SK-N-SH (cell line): Measurements from ENCODE around the gene KRTAP1-3. TPM values are rescaled to one million over a fixed set of nuclear protein-coding genes. Genes with fewer than 3 reads are reported as not detected.

ENCODE experiments used
- CTCF ChIA-PET: fragments of 300-600, 350-600 bp; formaldehyde crosslinking; extraction: SDS; loops from one replicate; lab custom pipeline; 2021; lab: Yijun Ruan, JAX
- POLR2A ChIA-PET: fragments of 350-600 bp; sonication (Branson Sonifier 250); formaldehyde crosslinking; extraction: SDS; loops from one replicate; lab custom pipeline; 2020; ENCODE audit warnings: antibody characterized with exemption, inconsistent platforms; lab: Yijun Ruan, JAX
- DNase-seq: peaks from one replicate; pipeline ENCODE4 v3.0.0; 2012
- H2AFZ ChIP-seq: fragments of 200-600 bp; sonication (generic); 2 replicates; pipeline ENCODE4 v1.8.1; 2016; ENCODE audit warnings: antibody characterized with exemption, mild to moderate bottlenecking, low read depth
- H3F3A ChIP-seq: fragments of 200-600 bp; sonication (generic); replicated peaks from 2 replicates; pipeline ENCODE3; 2016; ENCODE audit warnings: antibody characterized with exemption, mild to moderate bottlenecking; ENCODE audit not compliant: insufficient read depth
- H3K27ac ChIP-seq, 2 experiments: fragments of 200-500 bp in 1 of 2; fragments of 200-600 bp in 1 of 2; sonication (Bioruptor generic) in 1 of 2; sonication (generic), shearing (Covaris generic) in 1 of 2; 2 replicates each; pipeline versions ENCODE4 v1.5.1 to v1.6.1; 2014 to 2016; ENCODE audit warnings: low read depth in 2 of 2, inconsistent platforms in 1 of 2, low read length in 1 of 2, mild to moderate bottlenecking in 1 of 2, mixed read lengths in 1 of 2
- H3K27me3 ChIP-seq: fragments of 200-600 bp; sonication (generic), shearing (Covaris generic); 2 replicates; pipeline ENCODE4 v1.6.1; 2016; ENCODE audit warnings: mixed run types; ENCODE audit not compliant: insufficient read depth
- H3K36me3 ChIP-seq, 2 experiments: fragments of 200-500 bp in 1 of 2; fragments of 200-600 bp in 1 of 2; sonication (Bioruptor generic) in 1 of 2; sonication (generic) in 1 of 2; replicated peaks in 1 of 2; 2 replicates each; pipeline versions ENCODE3 to v1.5.1; 2014 to 2016; ENCODE audit warnings: low read length in 1 of 2, mild to moderate bottlenecking in 1 of 2; ENCODE audit not compliant: insufficient read depth in 2 of 2, control insufficient read depth in 1 of 2
- H3K4me1 ChIP-seq, 2 experiments: fragments of 200-500 bp in 1 of 2; fragments of 200-600 bp in 1 of 2; sonication (Bioruptor generic) in 1 of 2; sonication (generic), shearing (Covaris generic) in 1 of 2; 2 replicates each; pipeline versions ENCODE4 v1.5.1 to v1.6.1; 2014 to 2016; ENCODE audit warnings: low read depth in 1 of 2, low read length in 1 of 2, mixed run types in 1 of 2; ENCODE audit not compliant: insufficient read depth in 2 of 2, control insufficient read depth in 1 of 2
- H3K4me2 ChIP-seq: fragments of 200-600 bp; sonication (generic), shearing (Covaris generic); 2 replicates; pipeline ENCODE4 v1.6.1; 2017; ENCODE audit warnings: mixed run types
- H3K4me3 ChIP-seq, 2 experiments: fragments of 200-500 bp in 1 of 2; fragments of 200-600 bp in 1 of 2; sonication (Bioruptor generic) in 1 of 2; sonication (generic), shearing (Covaris generic) in 1 of 2; 2 replicates each; pipeline versions ENCODE4 v1.5.1 to v1.8.1; 2014 to 2016; ENCODE audit warnings: low read depth in 2 of 2, inconsistent platforms in 1 of 2, low read length in 1 of 2, mild to moderate bottlenecking in 1 of 2, mixed read lengths in 1 of 2, moderate library complexity in 1 of 2
- H3K79me2 ChIP-seq: fragments of 200-600 bp; sonication (generic); 2 replicates; pipeline ENCODE4 v1.8.1; 2017; ENCODE audit warnings: mild to moderate bottlenecking; ENCODE audit not compliant: insufficient read depth
- H3K9ac ChIP-seq: fragments of 200-600 bp; sonication (generic); 2 replicates; pipeline ENCODE4 v1.6.1; 2017; ENCODE audit warnings: mixed run types
- H3K9me2 ChIP-seq: fragments of 200-600 bp; sonication (generic); 2 replicates; pipeline ENCODE4 v1.6.1; 2017; ENCODE audit warnings: mixed run types
- H3K9me3 ChIP-seq: fragments of 200-600 bp; sonication (generic); 2 replicates; pipeline ENCODE4 v1.6.1; 2017; ENCODE audit warnings: mixed run types, mild to moderate bottlenecking, moderate library complexity
- H4K20me1 ChIP-seq: fragments of 200-600 bp; sonication (generic); 2 replicates; pipeline ENCODE4 v1.6.1; 2017; ENCODE audit warnings: mild to moderate bottlenecking, mixed run types; ENCODE audit not compliant: insufficient read depth
- CHD2 ChIP-seq: fragments of 150-350 bp; IDR thresholded peaks from 2 replicates; pipeline ENCODE4 v1.6.1; 2018; ENCODE audit warnings: low read length; ENCODE audit not compliant: partially characterized antibody
- ELF1 ChIP-seq: IDR thresholded peaks from 2 replicates; pipeline ENCODE4 v1.4.0; 2012
- JUND ChIP-seq: IDR thresholded peaks from 2 replicates; pipeline ENCODE4 v1.4.0; 2012
- MAX ChIP-seq: IDR thresholded peaks from 2 replicates; pipeline ENCODE4 v1.4.0; 2012; ENCODE audit warnings: low read depth
- MXI1 ChIP-seq: IDR thresholded peaks from 2 replicates; pipeline ENCODE4 v1.6.1; 2012; ENCODE audit warnings: mild to moderate bottlenecking, low read depth, low read length, improper control_type of control experiment
- NRF1 ChIP-seq: IDR thresholded peaks from 2 replicates; pipeline ENCODE4 v1.6.1; 2012; ENCODE audit warnings: low read depth, mild to moderate bottlenecking, low read length
- PBX3 ChIP-seq: IDR thresholded peaks from 2 replicates; pipeline ENCODE4; 2012
- POLR2AphosphoS5 ChIP-seq: IDR thresholded peaks from 2 replicates; pipeline ENCODE4 v1.6.1; 2012; ENCODE audit warnings: low read depth, low read length
- SIN3A ChIP-seq: IDR thresholded peaks from 2 replicates; pipeline ENCODE4 v1.6.1; 2012; ENCODE audit warnings: low read depth, mild to moderate bottlenecking, low read length, moderate library complexity, borderline replicate concordance
- SMC3 ChIP-seq: IDR thresholded peaks from 2 replicates; pipeline ENCODE4 v1.6.1; 2012; ENCODE audit warnings: low read depth, low read length, improper control_type of control experiment
- TCF12 ChIP-seq: IDR thresholded peaks from 2 replicates; pipeline ENCODE4 v1.4.0; 2012
- TEAD4 ChIP-seq: IDR thresholded peaks from 2 replicates; pipeline ENCODE4 v1.4.0; 2012; ENCODE audit warnings: mild to moderate bottlenecking, borderline replicate concordance; ENCODE audit not compliant: insufficient read depth
- ZBTB33 ChIP-seq: IDR thresholded peaks from 2 replicates; pipeline ENCODE4 v1.4.0; 2012; ENCODE audit warnings: low read depth, borderline replicate concordance
- WGBS: methylation state at CpG from one replicate; pipeline ENCODE4 v1.1.6; 2017; ENCODE audit warnings: low lambda C conversion rate; 5-methylcytosine and 5-hydroxymethylcytosine counted together
- polyA plus RNA-seq, 3 experiments: library from polyadenylated mRNA; depleted of rRNA; stranded (reverse); fragments of >200 nt; gene quantifications; 2 replicates each; pipeline ENCODE4 v1.2.3, GENCODE V29; 2012
- TF ChIP-seq, protein P1 (sequence below): fragments of 150-350 bp; IDR thresholded peaks from 2 replicates; pipeline ENCODE4 v1.6.1; 2016; ENCODE audit warnings: mild to moderate bottlenecking, low read depth, low read length

KRTAP1-3 gene
- polyA plus RNA-seq, 1 of the 3 experiments (the other 2 are of a cell fraction) = not detected

GRCh38 chr17:41073676-41074075, 39.0 kb upstream of the KRTAP1-3 start (continued):
- no peak for TF ChIP-seq PBX3
- no peak for TF ChIP-seq JUND
- TF ChIP-seq ZBTB33 = no peak
- TF ChIP-seq MAX = no peak
- TF ChIP-seq, all 33 proteins: peak for 0

GRCh38 chr17:41071606-41072360, 37.1 kb upstream of the KRTAP1-3 start:
- 48% methylated on average over 5 of the region's 5 CpGs for WGBS
- TF ChIP-seq TCF12 (no peak), TEAD4 (no peak)
- TF ChIP-seq, all 33 proteins: peak for 0
- POLR2A ChIA-PET = no interaction called here

DNA sequence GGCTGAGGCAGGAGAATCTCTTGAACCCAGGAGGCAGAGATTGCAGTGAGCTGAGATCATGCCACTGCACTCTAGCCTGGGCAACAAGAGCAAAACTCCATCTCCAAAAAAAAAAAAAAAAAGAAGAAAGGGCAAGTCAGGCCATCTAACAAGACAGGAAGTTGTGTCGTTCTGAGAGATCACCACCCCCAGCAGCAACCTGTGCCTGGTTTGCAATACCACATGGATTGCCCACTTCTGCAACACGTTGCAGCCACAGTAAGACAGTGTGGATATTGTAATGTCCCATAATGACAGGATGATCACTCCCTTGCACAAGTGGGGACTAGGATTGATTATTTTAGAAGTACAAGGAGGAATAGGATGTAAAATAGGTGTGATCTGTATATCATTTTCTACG, 34.4 kb upstream of the KRTAP1-3 start:
- DNase-seq = no peak
- Histone ChIP-seq H3K27me3 (no peaks in the 10 kb centered on the region), H3K9ac (no peak overlapping the region), H3F3A (no peaks in the 10 kb centered on the region), H3K4me3 (no peak overlapping the region), H4K20me1 (no peaks in the 10 kb centered on the region), H3K4me2 (no peak overlapping the region), H3K36me3 (no peaks in the 10 kb centered on the region), H3K9me3 (no peaks in the 10 kb centered on the region), H3K4me1 (no peaks in the 10 kb centered on the region), H2AFZ (no peak overlapping the region), H3K9me2 (no peaks in the 10 kb centered on the region; the same call in 1 of the 2 replicates), H3K79me2 (no peaks in the 10 kb centered on the region), H3K27ac (no peak overlapping the region)
- no peak for TF ChIP-seq JUND
- no peak for TF ChIP-seq MXI1
- no peak for TF ChIP-seq SIN3A
- TF ChIP-seq CHD2 = no peak
- no peak for TF ChIP-seq ELF1
- TF ChIP-seq POLR2AphosphoS5 = no peak
- no peak for TF ChIP-seq SMC3
- TF ChIP-seq NRF1 = no peak
- TF ChIP-seq, protein P1, sequence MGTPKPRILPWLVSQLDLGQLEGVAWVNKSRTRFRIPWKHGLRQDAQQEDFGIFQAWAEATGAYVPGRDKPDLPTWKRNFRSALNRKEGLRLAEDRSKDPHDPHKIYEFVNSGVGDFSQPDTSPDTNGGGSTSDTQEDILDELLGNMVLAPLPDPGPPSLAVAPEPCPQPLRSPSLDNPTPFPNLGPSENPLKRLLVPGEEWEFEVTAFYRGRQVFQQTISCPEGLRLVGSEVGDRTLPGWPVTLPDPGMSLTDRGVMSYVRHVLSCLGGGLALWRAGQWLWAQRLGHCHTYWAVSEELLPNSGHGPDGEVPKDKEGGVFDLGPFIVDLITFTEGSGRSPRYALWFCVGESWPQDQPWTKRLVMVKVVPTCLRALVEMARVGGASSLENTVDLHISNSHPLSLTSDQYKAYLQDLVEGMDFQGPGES = no peak
- TF ChIP-seq ZBTB33 = no peak
- ChIA-PET POLR2A (no interaction called here), CTCF (no interaction called here)
- 41% methylated on average over 3 of the region's 3 CpGs for WGBS

More at GRCh38 chr17:41071606-41072360, 37.1 kb upstream of the KRTAP1-3 start:
- Histone ChIP-seq H3K9me2 (no peaks in the 10 kb centered on the region; the same call in 1 of the 2 replicates), H3K79me2 (no peaks in the 10 kb centered on the region), H3K4me1 (no peaks in the 10 kb centered on the region), H3K36me3 (no peaks in the 10 kb centered on the region), H3F3A (no peaks in the 10 kb centered on the region), H3K4me3 (no peak overlapping the region), H3K9me3 (no peaks in the 10 kb centered on the region), H4K20me1 (no peaks in the 10 kb centered on the region), H2AFZ (no peak overlapping the region), H3K27ac (no peak overlapping the region), H3K27me3 (no peaks in the 10 kb centered on the region), H3K9ac (no peak overlapping the region), H3K4me2 (no peak overlapping the region)
- no peak for DNase-seq
- CTCF ChIA-PET = interaction anchor here (1.2 to 2.1 kb wide), 2 partner anchors 251 to 477 kb away, joined by 3 to 6 read pairs; no protein-coding TSS in a partner anchor
